GM10266 (cell line): ENCODE data around the gene RBM6.

Experiments
- DNase-seq: peaks from one replicate; pipeline ENCODE4 v3.0.0; 2012; ENCODE audit errors: extremely low spot score
- TF ChIP-seq, protein P1 (sequence below): IDR thresholded peaks from 2 replicates; pipeline ENCODE4 v1.5.1; 2012; ENCODE audit warnings: mild to moderate bottlenecking, low read depth; ENCODE audit not compliant: control insufficient read depth, insufficient read depth; ENCODE audit errors: missing control alignments

RBM6 gene

DNA sequence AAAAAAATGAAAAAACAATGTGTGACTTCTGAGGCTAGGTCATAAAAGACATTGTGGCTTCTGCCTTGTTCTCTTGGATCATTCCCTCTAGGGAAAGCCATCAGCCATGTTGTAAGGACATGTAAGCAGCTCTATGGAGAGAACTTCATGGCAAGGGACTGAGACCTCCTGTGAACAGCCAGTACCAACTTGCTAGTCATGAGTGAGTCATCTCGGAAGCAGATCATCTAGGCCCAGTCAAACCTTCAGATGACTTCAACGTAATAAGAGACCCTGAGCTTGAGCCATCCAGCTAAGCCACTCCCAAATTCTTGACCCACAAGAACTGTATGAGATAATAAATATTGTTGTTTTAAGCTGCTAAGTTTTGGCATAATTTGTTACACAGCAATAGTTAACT is 15.3 kb upstream of the RBM6 start:
- TF ChIP-seq, protein P1, sequence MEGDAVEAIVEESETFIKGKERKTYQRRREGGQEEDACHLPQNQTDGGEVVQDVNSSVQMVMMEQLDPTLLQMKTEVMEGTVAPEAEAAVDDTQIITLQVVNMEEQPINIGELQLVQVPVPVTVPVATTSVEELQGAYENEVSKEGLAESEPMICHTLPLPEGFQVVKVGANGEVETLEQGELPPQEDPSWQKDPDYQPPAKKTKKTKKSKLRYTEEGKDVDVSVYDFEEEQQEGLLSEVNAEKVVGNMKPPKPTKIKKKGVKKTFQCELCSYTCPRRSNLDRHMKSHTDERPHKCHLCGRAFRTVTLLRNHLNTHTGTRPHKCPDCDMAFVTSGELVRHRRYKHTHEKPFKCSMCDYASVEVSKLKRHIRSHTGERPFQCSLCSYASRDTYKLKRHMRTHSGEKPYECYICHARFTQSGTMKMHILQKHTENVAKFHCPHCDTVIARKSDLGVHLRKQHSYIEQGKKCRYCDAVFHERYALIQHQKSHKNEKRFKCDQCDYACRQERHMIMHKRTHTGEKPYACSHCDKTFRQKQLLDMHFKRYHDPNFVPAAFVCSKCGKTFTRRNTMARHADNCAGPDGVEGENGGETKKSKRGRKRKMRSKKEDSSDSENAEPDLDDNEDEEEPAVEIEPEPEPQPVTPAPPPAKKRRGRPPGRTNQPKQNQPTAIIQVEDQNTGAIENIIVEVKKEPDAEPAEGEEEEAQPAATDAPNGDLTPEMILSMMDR = no peak
- DNase-seq = no peak

DNA sequence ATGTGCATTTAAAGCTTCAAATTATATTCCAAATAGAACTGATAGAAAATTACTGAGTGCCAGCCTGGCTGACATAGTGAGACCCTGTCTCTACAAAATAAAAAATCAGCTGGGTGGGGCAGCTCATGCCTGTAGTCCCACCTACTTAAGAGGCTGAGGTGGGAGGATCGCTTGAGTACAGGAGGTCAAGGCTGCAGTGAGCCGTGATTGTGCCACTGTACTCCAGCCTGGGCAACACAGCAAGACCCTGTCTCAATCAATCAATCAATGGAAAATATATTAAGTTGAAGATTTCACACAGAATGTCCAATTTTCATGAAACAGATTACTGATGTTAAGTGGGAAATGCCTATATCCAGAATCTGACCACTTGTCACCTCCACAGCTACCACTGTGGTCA is 14.5 kb upstream of the RBM6 start:
- TF ChIP-seq, protein P1 = no peak
- DNase-seq = no peak

- TF ChIP-seq, protein P1 = no peak
- no peak for DNase-seq
Measured at GRCh38 chr3:49926117-49926728, 13.7 kb upstream of the RBM6 start.

DNA sequence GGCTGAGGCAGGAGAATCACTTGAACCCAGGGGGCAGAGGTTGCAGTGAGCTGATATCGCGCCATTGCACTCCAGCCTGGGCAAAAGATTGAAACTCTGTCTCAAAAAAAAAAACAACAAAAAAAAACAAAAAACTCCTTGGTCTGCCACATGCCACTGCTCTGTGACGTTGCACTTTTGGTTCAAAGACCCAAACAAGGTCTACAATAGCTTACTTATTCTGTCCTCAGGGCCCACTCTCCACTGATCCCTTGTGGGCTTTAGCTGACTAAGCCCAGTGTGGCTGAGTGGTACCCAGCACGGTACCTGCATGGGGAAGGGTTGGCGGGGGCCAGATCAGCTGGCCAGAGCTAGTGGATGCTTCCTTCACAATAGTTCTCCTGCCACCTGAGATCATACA is 12.2 kb upstream of the RBM6 start:
- DNase-seq = no peak
- TF ChIP-seq, protein P1 = no peak

- no peak for DNase-seq
- TF ChIP-seq, protein P1 = no peak
Measured at GRCh38 chr3:49928481-49929017, 11.4 kb upstream of the RBM6 start.

DNA sequence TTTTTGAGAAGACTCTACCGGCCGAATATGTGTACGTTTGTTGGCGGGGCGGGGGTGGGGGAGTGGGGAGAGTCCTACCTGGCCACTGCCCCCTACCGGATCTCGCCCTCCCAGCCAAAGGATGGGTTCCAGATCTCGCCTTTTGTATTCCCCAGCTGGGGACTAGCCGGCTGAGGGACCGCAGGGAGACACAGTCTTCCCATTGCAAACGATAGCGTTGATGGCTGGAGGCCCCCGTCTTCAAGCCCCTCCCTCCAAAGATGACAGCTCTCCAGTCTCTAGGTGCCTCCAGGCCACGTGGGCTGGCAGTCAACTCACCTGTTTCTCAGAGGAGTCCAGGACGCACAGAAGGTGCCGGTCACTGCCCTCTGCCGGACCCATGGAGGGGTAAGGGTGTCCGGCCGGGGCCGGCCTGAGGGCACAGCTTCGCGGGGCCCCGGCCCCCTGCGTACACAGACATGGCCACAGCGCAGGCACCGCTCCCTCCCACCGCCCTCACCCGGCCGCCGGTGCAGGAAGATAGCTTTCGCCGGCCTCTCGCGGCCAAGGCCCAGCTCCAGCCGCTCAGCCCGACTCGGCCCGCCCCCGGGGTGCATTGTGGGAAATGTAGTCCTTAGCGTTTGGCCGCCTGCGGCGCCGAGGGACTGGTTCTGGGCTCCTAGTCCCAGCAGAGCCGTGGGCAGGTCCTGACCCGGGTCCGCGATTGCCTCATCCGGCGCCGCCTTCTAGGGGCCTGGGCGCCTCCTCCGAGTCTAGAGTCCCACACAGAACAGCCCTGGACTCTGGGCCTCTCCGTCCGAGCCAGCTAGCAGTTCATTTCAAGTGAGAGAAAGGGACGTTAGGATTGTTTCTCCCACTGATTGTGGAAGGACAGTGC is 10.4 kb upstream of the RBM6 start, which contains the start of gene MON1A:
Gene MON1A (minus strand): TSS at position 521 of the 877 bp plus-strand sequence. CDS start 16,465 bp downstream, outside the sequence.
- peak; percentile 87 for DNase-seq
- TF ChIP-seq, protein P1 = peak; percentile 33

DNA sequence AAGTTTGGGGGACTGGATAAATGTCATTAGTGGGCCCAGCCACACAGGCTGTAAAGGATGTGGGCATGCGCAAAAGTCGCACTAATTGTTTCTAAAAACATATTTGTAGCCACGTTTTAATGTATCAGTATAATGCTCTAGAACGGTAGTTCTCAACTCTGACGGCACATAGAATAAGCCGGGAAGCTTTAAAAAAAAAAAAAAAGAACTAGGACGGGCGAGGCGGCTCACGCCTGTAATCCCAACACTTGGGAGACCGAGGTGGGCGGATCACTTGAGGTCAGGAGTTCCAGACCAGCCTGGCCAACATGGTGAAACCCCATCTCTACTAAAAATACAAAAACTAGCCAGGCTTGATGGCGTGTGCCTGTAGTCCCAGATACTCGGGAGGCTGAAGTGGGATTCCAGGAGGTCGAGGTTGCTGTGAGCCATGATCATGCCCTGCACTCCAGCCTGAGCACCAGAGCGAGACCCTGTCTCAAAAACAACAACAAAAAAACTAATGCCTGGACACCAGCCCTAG is 9.7 kb upstream of the RBM6 start:
- no peak for DNase-seq
- TF ChIP-seq, protein P1 = no peak
